ENCODE measurements around the gene PTPN21.
A peak's percentile ranks its signal among the peaks of the same experiment; 100 is the strongest.

The PTPN21 gene

DNA sequence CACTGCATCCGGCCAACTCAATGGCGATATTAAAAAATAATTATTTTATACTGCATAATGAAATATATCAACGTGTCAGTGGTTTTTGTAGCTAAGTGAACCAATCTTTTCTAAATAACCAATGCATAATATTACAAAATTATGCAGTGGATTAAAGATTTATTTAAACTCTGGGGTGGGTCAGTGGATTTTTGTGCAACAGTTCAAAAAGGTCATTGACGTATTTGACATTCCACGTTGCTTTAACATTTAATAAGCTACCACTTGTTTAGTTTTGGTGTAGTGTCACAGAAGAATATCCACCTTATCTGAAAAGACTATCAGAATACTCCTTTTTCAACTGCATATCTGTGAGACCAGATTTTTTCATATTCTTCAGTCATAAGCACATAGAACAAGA, 10.6 kb upstream of the PTPN21 start:
- H3K27ac ChIP-seq (ENCODE audit: insufficient read depth in 1 of 2, low read depth in 1 of 2, low read length in 2 of 2, poor library complexity in 1 of 2, severe bottlenecking in 2 of 2) = no peak overlapping the region
- ChIA-PET POLR2A (no interaction called here), CTCF (interaction anchor here (0.7 to 1.6 kb wide), 2 partner anchors 16 to 103 kb away, joined by 3 to 4 read pairs; no protein-coding TSS in a partner anchor)
- H3K27me3 ChIP-seq (replicated peaks in 2 of 5; ENCODE audit: control insufficient read depth in 4 of 5, insufficient read depth in 5 of 5, low read length in 4 of 5) = peaks cover 0 to 15% (median 5%) of the 10 kb centered on the region in 5 experiments
- peaks cover 0 to 3% (median 0%) of the 10 kb centered on the region in 5 experiments for H3K9me3 ChIP-seq (ENCODE audit: control extremely low read depth in 1 of 5, control insufficient read depth in 4 of 5, insufficient read depth in 2 of 5, low read depth in 1 of 5, low read length in 4 of 5)
- no peak overlapping the region for H3K4me3 ChIP-seq (ENCODE audit: control insufficient read depth in 1 of 7, extremely low read depth in 1 of 7, insufficient read depth in 4 of 7, low read depth in 2 of 7, low read length in 6 of 7)
- H3K4me1 ChIP-seq (ENCODE audit: control extremely low read depth in 1 of 4, control insufficient read depth in 4 of 4, insufficient read depth in 4 of 4, low read length in 3 of 4) = peaks cover 5 to 13% (median 8%) of the 10 kb centered on the region in 4 experiments
- peaks cover 13 to 30% (median 24%) of the 10 kb centered on the region in 4 experiments for H3K36me3 ChIP-seq (ENCODE audit: control insufficient read depth in 4 of 4, insufficient read depth in 4 of 4, low read length in 3 of 4)
- no CpG with 5 or more reads among the region's 5 CpGs for WGBS (ENCODE audit: insufficient coverage)
- no peak for DNase-seq

DNA sequence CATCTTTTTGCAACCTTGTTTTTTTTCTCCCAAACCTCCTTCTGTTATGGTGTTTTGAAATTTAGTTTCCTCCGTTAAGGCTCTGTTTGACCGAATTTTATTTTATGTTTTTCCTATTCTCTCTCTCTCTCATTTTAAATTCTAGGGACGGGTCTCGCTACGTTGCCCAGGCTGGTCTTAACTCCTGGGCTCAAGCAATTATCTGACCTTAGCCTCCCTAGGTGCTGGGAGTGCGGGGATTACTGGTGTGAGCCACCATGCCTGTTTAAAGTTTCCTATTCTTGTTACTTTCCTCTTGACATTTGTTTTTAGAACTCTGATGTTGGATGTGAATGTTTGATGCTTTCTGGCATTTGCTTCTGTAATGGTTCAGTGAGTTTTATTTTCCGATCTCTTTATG, 9.0 kb upstream of the PTPN21 start:
- Histone ChIP-seq H3K4me3 (ENCODE audit: control insufficient read depth in 1 of 7, extremely low read depth in 1 of 7, insufficient read depth in 4 of 7, low read depth in 2 of 7, low read length in 6 of 7) (peak overlapping the region in 6 of 7 experiments; percentile 55 to 96 (median 89)), H3K4me1 (ENCODE audit: control extremely low read depth in 1 of 4, control insufficient read depth in 4 of 4, insufficient read depth in 4 of 4, low read length in 3 of 4) (peaks cover 5 to 13% (median 8%) of the 10 kb centered on the region in 4 experiments), H3K9me3 (ENCODE audit: control extremely low read depth in 1 of 5, control insufficient read depth in 4 of 5, insufficient read depth in 2 of 5, low read depth in 1 of 5, low read length in 4 of 5) (peaks cover 0 to 3% (median 0%) of the 10 kb centered on the region in 5 experiments), H3K27me3 (replicated peaks in 2 of 5; ENCODE audit: control insufficient read depth in 4 of 5, insufficient read depth in 5 of 5, low read length in 4 of 5) (peaks cover 2 to 21% (median 6%) of the 10 kb centered on the region in 5 experiments), H3K27ac (ENCODE audit: insufficient read depth in 1 of 2, low read depth in 1 of 2, low read length in 2 of 2, poor library complexity in 1 of 2, severe bottlenecking in 2 of 2) (peak overlapping the region in 1 of 2 experiments; percentile 76), H3K36me3 (ENCODE audit: control insufficient read depth in 4 of 4, insufficient read depth in 4 of 4, low read length in 3 of 4) (peaks cover 10 to 16% (median 11%) of the 10 kb centered on the region in 4 experiments)
- POLR2A ChIA-PET = no interaction called here
- WGBS (ENCODE audit: insufficient coverage) = 60% methylated on average over 5 of the region's 7 CpGs
- DNase-seq = no peak
- CTCF ChIA-PET = interaction anchor here (0.6 to 1.5 kb wide), 2 partner anchors 15 to 23 kb away, joined by 3 to 5 read pairs; no protein-coding TSS in a partner anchor

DNA sequence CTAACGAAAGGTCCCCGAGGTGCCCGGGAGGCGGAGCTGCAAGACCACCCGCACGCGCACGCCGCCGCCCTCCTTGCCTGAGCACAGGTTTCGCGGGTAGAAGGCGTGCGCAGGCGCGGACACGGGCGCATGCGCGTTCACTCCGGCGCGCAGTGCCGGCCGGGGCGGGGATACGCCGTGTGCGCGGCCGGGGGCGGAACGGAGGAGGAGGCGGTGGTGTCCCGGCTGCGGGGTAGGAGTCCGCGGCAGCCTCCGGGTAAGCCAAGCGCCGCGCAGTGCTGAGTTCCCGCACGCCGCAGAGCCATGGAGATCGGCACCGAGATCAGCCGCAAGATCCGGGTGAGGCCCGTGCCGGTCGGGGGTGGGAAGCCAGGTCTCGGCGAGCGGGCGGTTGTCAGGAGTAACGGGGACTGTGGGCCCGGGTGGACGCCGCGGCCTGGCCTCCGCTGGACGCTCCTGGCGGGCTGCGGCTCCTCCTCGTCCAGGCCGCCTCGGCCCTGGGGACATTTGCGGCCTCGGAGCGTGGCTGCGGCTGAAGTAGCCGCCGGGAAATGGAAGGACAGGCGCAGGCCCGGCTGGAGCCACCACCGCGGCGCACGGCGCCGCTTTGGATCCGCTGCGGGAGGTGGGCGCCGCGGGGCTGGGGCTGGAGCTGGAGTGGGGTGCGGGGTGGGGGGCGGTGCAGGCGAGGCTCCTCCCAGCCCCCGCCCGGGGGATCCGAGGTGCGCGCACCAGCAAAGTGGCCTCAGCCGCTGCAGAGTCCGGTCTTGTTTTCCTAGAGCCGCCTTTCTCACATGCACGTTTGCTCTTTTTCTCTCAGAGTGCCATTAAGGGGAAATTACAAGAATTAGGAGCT, 8.3 kb upstream of the PTPN21 start, which contains the start of gene ZC3H14:
TSS of gene ZC3H14 (plus strand) at position 207 of the 856 bp plus-strand sequence. CDS start at position 304, 97 bp downstream.
- ChIA-PET CTCF (interaction anchor here (0.6 to 1.5 kb wide), 3 partner anchors 15 to 449 kb away, joined by 3 to 5 read pairs (median 3); no protein-coding TSS in a partner anchor), POLR2A (no interaction called here)
- H3K27ac ChIP-seq (ENCODE audit: insufficient read depth in 1 of 2, low read depth in 1 of 2, low read length in 2 of 2, poor library complexity in 1 of 2, severe bottlenecking in 2 of 2) = peak within 1 kb of the TSS; percentile 58 to 76
- H3K4me1 ChIP-seq (ENCODE audit: control extremely low read depth in 1 of 4, control insufficient read depth in 4 of 4, insufficient read depth in 4 of 4, low read length in 3 of 4) = peaks cover 5 to 13% (median 8%) of the 10 kb centered on the region in 4 experiments
- peak within 1 kb of the TSS; percentile 55 to 96 (median 87) for H3K4me3 ChIP-seq (ENCODE audit: control insufficient read depth in 1 of 7, extremely low read depth in 1 of 7, insufficient read depth in 4 of 7, low read depth in 2 of 7, low read length in 6 of 7)
- peak; percentile 90 to 93 (median 93) for DNase-seq
- peaks cover 0 to 3% (median 0%) of the 10 kb centered on the region in 5 experiments for H3K9me3 ChIP-seq (ENCODE audit: control extremely low read depth in 1 of 5, control insufficient read depth in 4 of 5, insufficient read depth in 2 of 5, low read depth in 1 of 5, low read length in 4 of 5)
- peaks cover 2 to 24% (median 6%) of the 10 kb centered on the region in 5 experiments for H3K27me3 ChIP-seq (replicated peaks in 2 of 5; ENCODE audit: control insufficient read depth in 4 of 5, insufficient read depth in 5 of 5, low read length in 4 of 5)
- H3K36me3 ChIP-seq (ENCODE audit: control insufficient read depth in 4 of 4, insufficient read depth in 4 of 4, low read length in 3 of 4) = peaks cover 3 to 8% (median 4%) of the 10 kb centered on the region in 4 experiments
- 0% methylated on average over 73 of the region's 99 CpGs for whole genome bisulfite sequencing (ENCODE audit: insufficient coverage)

DNA sequence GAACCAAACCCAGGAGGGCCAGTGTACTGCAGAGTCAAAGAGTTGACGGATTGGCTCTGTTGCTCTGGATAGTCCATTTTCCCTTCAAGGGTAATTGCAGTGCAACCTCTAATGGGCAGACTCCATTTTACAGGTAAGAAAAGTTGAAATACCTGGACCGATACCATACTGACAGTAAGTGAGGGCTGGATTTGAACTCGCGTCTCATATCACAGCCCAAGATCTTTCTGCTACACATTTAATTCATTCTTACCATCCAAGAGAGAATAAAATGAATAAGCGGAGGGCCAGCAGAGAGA, 7.7 kb upstream of the PTPN21 start:
- 35% methylated on average over 5 of the region's 5 CpGs for WGBS (ENCODE audit: insufficient coverage)
- peaks cover 5 to 17% (median 12%) of the 10 kb centered on the region in 4 experiments for H3K4me1 ChIP-seq (ENCODE audit: control extremely low read depth in 1 of 4, control insufficient read depth in 4 of 4, insufficient read depth in 4 of 4, low read length in 3 of 4)
- peaks cover 2 to 24% (median 6%) of the 10 kb centered on the region in 5 experiments for H3K27me3 ChIP-seq (replicated peaks in 2 of 5; ENCODE audit: control insufficient read depth in 4 of 5, insufficient read depth in 5 of 5, low read length in 4 of 5)
- peaks cover 0 to 2% (median 0%) of the 10 kb centered on the region in 4 experiments for H3K36me3 ChIP-seq (ENCODE audit: control insufficient read depth in 4 of 4, insufficient read depth in 4 of 4, low read length in 3 of 4)
- no peak for DNase-seq
- ChIA-PET POLR2A (no interaction called here), CTCF (interaction anchor here (1.3 to 1.5 kb wide), 2 partner anchors 14 to 450 kb away, joined by 3 read pairs; no protein-coding TSS in a partner anchor)
- no peak overlapping the region for H3K27ac ChIP-seq (ENCODE audit: insufficient read depth in 1 of 2, low read depth in 1 of 2, low read length in 2 of 2, poor library complexity in 1 of 2, severe bottlenecking in 2 of 2)
- H3K9me3 ChIP-seq (ENCODE audit: control extremely low read depth in 1 of 5, control insufficient read depth in 4 of 5, insufficient read depth in 2 of 5, low read depth in 1 of 5, low read length in 4 of 5) = no peaks in the 10 kb centered on the region
- peak overlapping the region in 6 of 7 experiments; percentile 84 to 96 (median 89) for H3K4me3 ChIP-seq (ENCODE audit: control insufficient read depth in 1 of 7, extremely low read depth in 1 of 7, insufficient read depth in 4 of 7, low read depth in 2 of 7, low read length in 6 of 7)

DNA sequence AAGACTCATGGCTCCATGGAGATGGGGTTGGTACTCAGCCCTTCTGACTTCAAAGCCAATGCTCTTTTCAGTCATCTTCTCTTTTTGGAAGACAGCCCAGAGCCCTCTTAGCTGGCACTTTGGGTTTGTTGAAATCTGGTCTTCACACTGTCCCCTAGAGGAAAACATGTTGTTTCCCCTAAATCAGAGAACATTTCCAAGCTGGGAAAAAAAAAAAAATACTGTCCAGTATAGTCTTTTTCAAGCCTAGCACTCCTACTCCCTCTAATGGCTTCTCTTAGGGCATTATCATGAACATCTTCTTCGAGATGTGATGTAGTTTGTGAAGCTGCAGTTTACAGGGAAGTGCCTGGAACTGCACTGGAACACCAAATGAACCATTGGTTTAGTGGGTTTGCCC, 5.0 kb upstream of the PTPN21 start:
- H3K9me3 ChIP-seq (ENCODE audit: control extremely low read depth in 1 of 5, control insufficient read depth in 4 of 5, insufficient read depth in 2 of 5, low read depth in 1 of 5, low read length in 4 of 5) = no peaks in the 10 kb centered on the region
- ChIA-PET POLR2A (interaction anchor here (0.7 kb wide), 1 partner anchor 43 kb away, joined by 3 read pairs; no protein-coding TSS in a partner anchor), CTCF (interaction anchor here (1.4 to 1.8 kb wide), 2 partner anchors 69 to 71 kb away, joined by 4 to 5 read pairs; no protein-coding TSS in a partner anchor)
- H3K36me3 ChIP-seq (ENCODE audit: control insufficient read depth in 4 of 4, insufficient read depth in 4 of 4, low read length in 3 of 4) = no peaks in the 10 kb centered on the region
- peak in 2 of 3 donors; percentile 27 to 34 for DNase-seq
- 40% methylated on average over 1 of the region's 1 CpG for WGBS (ENCODE audit: insufficient coverage)
- no peak overlapping the region for H3K27ac ChIP-seq (ENCODE audit: insufficient read depth in 1 of 2, low read depth in 1 of 2, low read length in 2 of 2, poor library complexity in 1 of 2, severe bottlenecking in 2 of 2)
- peaks cover 5 to 23% (median 18%) of the 10 kb centered on the region in 4 experiments for H3K4me1 ChIP-seq (ENCODE audit: control extremely low read depth in 1 of 4, control insufficient read depth in 4 of 4, insufficient read depth in 4 of 4, low read length in 3 of 4)
- H3K27me3 ChIP-seq (replicated peaks in 2 of 5; ENCODE audit: control insufficient read depth in 4 of 5, insufficient read depth in 5 of 5, low read length in 4 of 5) = peaks cover 11 to 44% (median 20%) of the 10 kb centered on the region in 5 experiments
- H3K4me3 ChIP-seq (ENCODE audit: control insufficient read depth in 1 of 7, extremely low read depth in 1 of 7, insufficient read depth in 4 of 7, low read depth in 2 of 7, low read length in 6 of 7) = no peak overlapping the region

DNA sequence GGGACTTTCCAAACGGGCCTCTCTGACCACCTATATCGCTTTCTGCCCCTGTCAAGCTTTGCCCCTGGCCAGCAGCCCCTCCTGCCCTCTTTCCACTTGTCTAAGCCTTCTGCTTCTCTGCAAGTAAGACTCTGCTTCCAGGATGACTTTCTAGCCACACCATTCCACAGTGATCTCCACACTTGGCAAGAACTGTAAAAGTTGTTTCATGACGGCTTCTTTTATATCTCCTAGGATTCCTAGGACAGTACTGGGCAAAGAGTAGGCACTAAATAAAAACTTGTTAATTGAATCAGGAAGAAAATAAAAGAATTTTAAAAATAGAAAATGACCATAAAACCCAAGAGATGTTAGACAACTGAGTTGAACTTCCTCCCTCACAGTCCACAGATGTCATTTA, 1.8 kb upstream of the PTPN21 start:
- H3K36me3 ChIP-seq (ENCODE audit: control insufficient read depth in 4 of 4, insufficient read depth in 4 of 4, low read length in 3 of 4) = no peaks in the 10 kb centered on the region
- ChIA-PET CTCF (interaction anchor here (1.1 to 1.6 kb wide), 3 partner anchors 16 to 611 kb away, joined by 3 to 5 read pairs (median 3); no protein-coding TSS in a partner anchor), POLR2A (no interaction called here)
- no peak for DNase-seq
- H3K27me3 ChIP-seq (replicated peaks in 2 of 5; ENCODE audit: control insufficient read depth in 4 of 5, insufficient read depth in 5 of 5, low read length in 4 of 5) = peaks cover 22 to 73% (median 38%) of the 10 kb centered on the region in 5 experiments
- whole genome bisulfite sequencing (ENCODE audit: insufficient coverage) = 40% methylated on average over 2 of the region's 3 CpGs
- no peak overlapping the region for H3K27ac ChIP-seq (ENCODE audit: insufficient read depth in 1 of 2, low read depth in 1 of 2, low read length in 2 of 2, poor library complexity in 1 of 2, severe bottlenecking in 2 of 2)
- no peak overlapping the region for H3K4me3 ChIP-seq (ENCODE audit: control insufficient read depth in 1 of 7, extremely low read depth in 1 of 7, insufficient read depth in 4 of 7, low read depth in 2 of 7, low read length in 6 of 7)
- peaks cover 2 to 29% (median 21%) of the 10 kb centered on the region in 4 experiments for H3K4me1 ChIP-seq (ENCODE audit: control extremely low read depth in 1 of 4, control insufficient read depth in 4 of 4, insufficient read depth in 4 of 4, low read length in 3 of 4)
- H3K9me3 ChIP-seq (ENCODE audit: control extremely low read depth in 1 of 5, control insufficient read depth in 4 of 5, insufficient read depth in 2 of 5, low read depth in 1 of 5, low read length in 4 of 5) = no peaks in the 10 kb centered on the region

Measured in common myeloid progenitor, CD34-positive (primary cell).